Ureter (tissue), 1 donor: ENCODE results near the gene M1AP. TPM values are rescaled to one million over a fixed set of nuclear protein-coding genes. Genes with fewer than 3 reads are reported as not detected.

Experiments used
- total RNA-seq: library from RNA; stranded (reverse); gene quantifications from one replicate; pipeline ENCODE4 v1.2.4, GENCODE V29; 2023
- donor health status: DM: yes; HTN: yes; CAD: no.

The M1AP gene
- total RNA-seq, 1 donor from 2014 or later: 1.4 TPM

Other genes with a start within 250 kb of the M1AP start
- gene C2orf81, start 226.7 kb downstream of the M1AP start, total RNA-seq: 5.5 TPM
- gene WDR54, start 226.6 kb downstream of the M1AP start, total RNA-seq: 11.3 TPM
- gene RTKN, start 206.4 kb downstream of the M1AP start, total RNA-seq: 36.4 TPM
- gene INO80B, start 193.2 kb downstream of the M1AP start, total RNA-seq: 55.9 TPM
- gene WBP1, start 189.9 kb downstream of the M1AP start, total RNA-seq: 100 TPM
- gene MOGS, start 182.9 kb downstream of the M1AP start, total RNA-seq: 51.6 TPM
- gene MRPL53, start 175.7 kb downstream of the M1AP start, total RNA-seq: 71.8 TPM
- 28.6 TPM for gene CCDC142, start 165.3 kb downstream of the M1AP start, total RNA-seq
- gene TTC31, start 165.2 kb downstream of the M1AP start, total RNA-seq: 22.5 TPM
- gene LBX2, start 148.7 kb downstream of the M1AP start, total RNA-seq: 0.36 TPM
- gene PCGF1, start 140.6 kb downstream of the M1AP start, total RNA-seq: 46.6 TPM
- gene TLX2, start 133.9 kb downstream of the M1AP start, total RNA-seq: not detected
- 1.4 TPM for gene DQX1, start 122.1 kb downstream of the M1AP start, total RNA-seq
- gene AUP1, start 118.6 kb downstream of the M1AP start, total RNA-seq: 98.5 TPM
- gene HTRA2, start 118.4 kb downstream of the M1AP start, total RNA-seq: 22.4 TPM
- 6.4 TPM for gene LOXL3, start 94.4 kb downstream of the M1AP start, total RNA-seq
- 11.8 TPM for gene DOK1, start 93.6 kb downstream of the M1AP start, total RNA-seq
- gene SEMA4F, start 5.9 kb upstream of the M1AP start, total RNA-seq: 9.1 TPM
- gene HK2, start 185.8 kb upstream of the M1AP start, total RNA-seq: 62.8 TPM